OCI-LY7 (cell line): ENCODE data around the gene THOC1. TPM values are rescaled to one million over a fixed set of nuclear protein-coding genes. Genes with fewer than 3 reads are reported as not detected.

Experiments used
- BruUV-seq: library from RNA; stranded (reverse); fragments of 400-500 nt; replicated peaks from 2 replicates; lab custom pipeline; 2021; lab: Mats Ljungman, UMichigan
- CTCF ChIA-PET: fragments of 300-600 bp; sonication (Branson Sonifier 250); formaldehyde crosslinking; loops from one replicate; lab custom pipeline; 2022; ENCODE audit warnings: antibody characterized with exemption; ENCODE audit not compliant: unreplicated experiment; lab: Charles Lee
- POLR2A ChIA-PET: fragments of 300-600 bp; sonication (Branson Sonifier 250); formaldehyde crosslinking; loops from one replicate; lab custom pipeline; 2022; ENCODE audit warnings: antibody characterized with exemption; lab: Charles Lee
- DNase-seq: peaks from one replicate; pipeline ENCODE4 v3.0.0-alpha.2; 2015; ENCODE audit warnings: low spot score
- H2AFZ ChIP-seq: fragments of 200-600 bp; sonication (generic), shearing (Covaris generic); 2 replicates; pipeline ENCODE4 v1.6.1; 2014; ENCODE audit warnings: mild to moderate bottlenecking, antibody characterized with exemption, low read length, moderate library complexity
- H3K27ac ChIP-seq: fragments of 200-600 bp; sonication (generic); 2 replicates; pipeline ENCODE4 v1.5.1; 2014; ENCODE audit warnings: mixed run types, low read depth, mild to moderate bottlenecking, moderate library complexity, low read length, inconsistent platforms; ENCODE audit not compliant: poor library complexity, severe bottlenecking
- H3K36me3 ChIP-seq: fragments of 200-600 bp; sonication (generic); 2 replicates; pipeline ENCODE4 v1.6.1; 2014; ENCODE audit warnings: mild to moderate bottlenecking, antibody characterized with exemption, low read length, moderate library complexity, mixed read lengths; ENCODE audit not compliant: insufficient read depth
- H3K4me1 ChIP-seq: fragments of 200-600 bp; sonication (generic); 2 replicates; pipeline ENCODE4 v1.5.1; 2014; ENCODE audit warnings: mild to moderate bottlenecking, low read length; ENCODE audit not compliant: insufficient read depth, poor library complexity, severe bottlenecking
- H3K4me2 ChIP-seq: fragments of 200-600 bp; sonication (generic); 2 replicates; pipeline ENCODE4 v1.6.1; 2014; ENCODE audit warnings: mild to moderate bottlenecking, low read length
- H3K4me3 ChIP-seq: fragments of 200-600 bp; sonication (generic); 2 replicates; pipeline ENCODE4 v1.5.1; 2014; ENCODE audit warnings: mild to moderate bottlenecking, low read depth, low read length; ENCODE audit not compliant: poor library complexity, severe bottlenecking
- H3K79me2 ChIP-seq: fragments of 200-600 bp; sonication (generic); 2 replicates; pipeline ENCODE4 v1.6.1; 2016; ENCODE audit warnings: low read depth, mild to moderate bottlenecking, low read length, moderate library complexity, mixed read lengths; ENCODE audit not compliant: insufficient read depth
- H3K9me2 ChIP-seq: fragments of 200-600 bp; sonication (generic); 2 replicates; pipeline ENCODE4 v1.6.1; 2016; ENCODE audit warnings: mild to moderate bottlenecking, low read length, mixed read lengths; ENCODE audit not compliant: insufficient read depth
- H3K9me3 ChIP-seq: fragments of 200-600 bp; sonication (generic); 2 replicates; pipeline ENCODE4 v1.6.1; 2014; ENCODE audit warnings: mild to moderate bottlenecking, mixed run types, low read length, mixed read lengths
- H4K20me1 ChIP-seq: fragments of 200-600 bp; sonication (generic); 2 replicates; pipeline ENCODE4 v1.6.1; 2014; ENCODE audit warnings: mild to moderate bottlenecking, antibody characterized with exemption, low read length, moderate library complexity, mixed read lengths; ENCODE audit not compliant: insufficient read depth
- EZH2phosphoT487 ChIP-seq: fragments of 200-600 bp; sonication (generic); IDR thresholded peaks from 2 replicates; pipeline ENCODE4 v1.6.1; 2018; ENCODE audit warnings: low read depth, borderline replicate concordance, mild to moderate bottlenecking, mixed run types, antibody characterized with exemption, low read length, moderate library complexity, mixed read lengths
- intact Hi-C: fragments of 100-400 bp; cut with micrococcal nuclease; formaldehyde crosslinking; loops from one replicate; pipeline ENCODE4 v1.10.0; 2022; ENCODE audit not compliant: unreplicated experiment
- total RNA-seq, 2 experiments: library from RNA; depleted of rRNA in 1 of 2; stranded (reverse); fragments of >200 nt in 1 of 2; shearing (Covaris generic) in 1 of 2; gene quantifications; 2 replicates each; pipeline ENCODE4 v1.2.3, GENCODE V29; 2014 to 2022
- TF ChIP-seq, protein P1 (sequence below): fragments of 200-600 bp; sonication (generic); conservative IDR thresholded peaks from 2 replicates; pipeline ENCODE4 v1.5.1; 2014; ENCODE audit warnings: mild to moderate bottlenecking, antibody characterized with exemption, low read length, moderate library complexity, mixed read lengths

Gene THOC1
- total RNA-seq, 2 experiments from 2014 or later = 70.4 to 74.6 TPM

DNA sequence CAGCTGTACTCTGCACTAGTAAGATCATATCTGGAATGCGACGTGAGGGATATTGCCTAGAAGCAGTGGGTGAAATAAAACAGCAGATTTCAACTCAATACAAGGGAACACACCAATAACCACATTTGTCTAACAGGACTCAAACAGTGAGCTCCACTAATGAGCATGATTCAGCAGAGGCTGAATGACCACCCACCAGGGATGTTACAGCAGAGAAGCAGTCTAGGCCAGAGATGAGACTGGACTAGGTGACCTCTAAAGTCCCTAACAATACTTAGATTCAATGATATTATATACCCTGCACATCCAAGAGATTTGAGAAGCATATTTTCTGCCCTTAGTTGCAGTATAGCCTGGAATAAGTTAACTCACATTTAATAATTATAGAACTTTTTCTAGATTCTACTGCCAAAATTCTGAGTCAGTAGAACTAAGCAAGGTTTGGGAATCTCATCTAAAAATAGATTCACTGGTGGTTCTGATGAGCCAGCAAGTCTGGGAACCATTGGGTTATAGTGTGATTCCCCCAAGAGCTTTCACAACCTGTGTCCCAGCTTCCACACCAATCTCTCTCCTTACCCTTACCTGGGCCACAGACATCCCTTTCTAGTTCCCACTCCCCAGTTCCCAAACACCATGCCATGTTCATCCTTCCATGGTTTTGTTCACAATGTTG, 6.3 kb downstream of the THOC1 start:
- no peaks in the 10 kb centered on the region for H3K9me2 ChIP-seq
- no peaks in the 10 kb centered on the region for H3K9me3 ChIP-seq
- intact Hi-C loops = no loop called here
- no peak overlapping the region for H2AFZ ChIP-seq
- peaks cover 28% of the 10 kb centered on the region for H3K79me2 ChIP-seq
- no peak for TF ChIP-seq EZH2phosphoT487
- TF ChIP-seq, protein P1, sequence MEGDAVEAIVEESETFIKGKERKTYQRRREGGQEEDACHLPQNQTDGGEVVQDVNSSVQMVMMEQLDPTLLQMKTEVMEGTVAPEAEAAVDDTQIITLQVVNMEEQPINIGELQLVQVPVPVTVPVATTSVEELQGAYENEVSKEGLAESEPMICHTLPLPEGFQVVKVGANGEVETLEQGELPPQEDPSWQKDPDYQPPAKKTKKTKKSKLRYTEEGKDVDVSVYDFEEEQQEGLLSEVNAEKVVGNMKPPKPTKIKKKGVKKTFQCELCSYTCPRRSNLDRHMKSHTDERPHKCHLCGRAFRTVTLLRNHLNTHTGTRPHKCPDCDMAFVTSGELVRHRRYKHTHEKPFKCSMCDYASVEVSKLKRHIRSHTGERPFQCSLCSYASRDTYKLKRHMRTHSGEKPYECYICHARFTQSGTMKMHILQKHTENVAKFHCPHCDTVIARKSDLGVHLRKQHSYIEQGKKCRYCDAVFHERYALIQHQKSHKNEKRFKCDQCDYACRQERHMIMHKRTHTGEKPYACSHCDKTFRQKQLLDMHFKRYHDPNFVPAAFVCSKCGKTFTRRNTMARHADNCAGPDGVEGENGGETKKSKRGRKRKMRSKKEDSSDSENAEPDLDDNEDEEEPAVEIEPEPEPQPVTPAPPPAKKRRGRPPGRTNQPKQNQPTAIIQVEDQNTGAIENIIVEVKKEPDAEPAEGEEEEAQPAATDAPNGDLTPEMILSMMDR = no peak
- H3K4me1 ChIP-seq = peaks cover 9% of the 10 kb centered on the region
- H3K27ac ChIP-seq = no peak overlapping the region
- CTCF ChIA-PET = no interaction called here
- peaks cover 95% of the 10 kb centered on the region for H3K36me3 ChIP-seq
- H3K4me2 ChIP-seq = no peak overlapping the region
- no peak overlapping the region for H3K4me3 ChIP-seq
- POLR2A ChIA-PET = interaction anchor here (1.0 to 1.3 kb wide), 3 partner anchors 8 to 32 kb away, joined by 3 to 10 read pairs (median 3); no protein-coding TSS in a partner anchor
- no TSS peak for BruUV-seq
- no peak for DNase-seq
- peaks cover 9% of the 10 kb centered on the region; the same call in 1 of the 2 replicates for H4K20me1 ChIP-seq

DNA sequence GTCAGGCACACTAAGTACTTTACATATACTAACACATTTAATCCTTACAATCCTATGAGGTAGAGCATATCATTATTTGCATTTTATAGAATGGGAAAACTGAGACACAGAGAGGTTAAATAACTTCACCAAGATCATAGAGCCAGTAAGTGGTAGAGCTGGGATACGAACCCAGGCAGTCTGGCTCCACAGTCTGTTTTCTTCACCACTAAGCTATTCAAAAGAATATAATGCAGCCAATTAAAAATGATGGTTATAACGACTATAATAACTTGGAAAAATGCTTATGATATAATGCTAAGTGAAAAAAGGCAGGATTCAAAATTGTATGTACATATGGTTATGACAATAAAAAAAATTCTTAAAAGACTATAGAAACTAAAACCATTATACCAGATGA, 7.3 kb downstream of the THOC1 start:
- Histone ChIP-seq H3K27ac (no peak overlapping the region), H3K4me1 (no peaks in the 10 kb centered on the region), H2AFZ (no peak overlapping the region), H4K20me1 (peaks cover 4% of the 10 kb centered on the region; the same call in 1 of the 2 replicates), H3K36me3 (peaks cover 99% of the 10 kb centered on the region), H3K4me2 (no peak overlapping the region), H3K9me2 (no peaks in the 10 kb centered on the region), H3K9me3 (no peaks in the 10 kb centered on the region), H3K4me3 (no peak overlapping the region), H3K79me2 (peaks cover 18% of the 10 kb centered on the region; the same call in 1 of the 2 replicates)
- DNase-seq = no peak
- intact Hi-C loops = no loop called here
- POLR2A ChIA-PET = interaction anchor here (1.1 to 1.3 kb wide), 2 partner anchors 9 kb away, joined by 3 to 10 read pairs; no protein-coding TSS in a partner anchor
- no peak for TF ChIP-seq EZH2phosphoT487
- TF ChIP-seq, protein P1 = no peak
- CTCF ChIA-PET = no interaction called here
- BruUV-seq = no TSS peak

DNA sequence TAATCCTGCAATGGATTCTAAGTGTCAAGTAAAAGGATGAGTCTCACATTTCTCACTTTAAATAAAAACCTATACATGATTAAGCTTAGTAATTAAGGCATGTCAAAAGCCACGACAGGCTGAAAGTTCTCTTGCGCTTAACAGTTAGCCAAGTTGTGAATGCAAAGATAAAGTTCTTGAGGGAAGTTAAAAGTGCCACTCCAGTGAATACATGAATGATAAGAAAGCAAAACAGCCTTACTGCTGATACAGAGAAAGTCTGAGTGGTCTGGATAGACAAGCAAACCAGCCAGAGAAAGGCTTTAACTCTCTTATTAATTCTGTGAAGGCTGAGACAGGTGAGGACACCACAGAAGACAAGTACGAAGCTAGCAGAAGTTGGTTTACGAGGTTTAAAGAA, 12.7 kb downstream of the THOC1 start:
- Histone ChIP-seq H3K9me3 (no peaks in the 10 kb centered on the region), H3K79me2 (0 out of 2 replicates have a peak, but pooled peaks cover 5% of the 10 kb centered on the region), H2AFZ (no peak overlapping the region), H3K36me3 (peaks cover 100% of the 10 kb centered on the region), H3K4me3 (no peak overlapping the region), H3K4me1 (no peaks in the 10 kb centered on the region), H3K27ac (no peak overlapping the region), H4K20me1 (no peaks in the 10 kb centered on the region), H3K9me2 (no peaks in the 10 kb centered on the region), H3K4me2 (no peak overlapping the region)
- no TSS peak for BruUV-seq
- ChIA-PET CTCF (no interaction called here), POLR2A (interaction anchor here (1.2 kb wide), 1 partner anchor 12 kb away, joined by 4 read pairs; no protein-coding TSS in a partner anchor)
- DNase-seq = no peak
- intact Hi-C loops = no loop called here
- no peak for TF ChIP-seq EZH2phosphoT487
- TF ChIP-seq, protein P1 = no peak
